Measurements from ENCODE around the gene EHBP1L1.

The EHBP1L1 gene

DNA sequence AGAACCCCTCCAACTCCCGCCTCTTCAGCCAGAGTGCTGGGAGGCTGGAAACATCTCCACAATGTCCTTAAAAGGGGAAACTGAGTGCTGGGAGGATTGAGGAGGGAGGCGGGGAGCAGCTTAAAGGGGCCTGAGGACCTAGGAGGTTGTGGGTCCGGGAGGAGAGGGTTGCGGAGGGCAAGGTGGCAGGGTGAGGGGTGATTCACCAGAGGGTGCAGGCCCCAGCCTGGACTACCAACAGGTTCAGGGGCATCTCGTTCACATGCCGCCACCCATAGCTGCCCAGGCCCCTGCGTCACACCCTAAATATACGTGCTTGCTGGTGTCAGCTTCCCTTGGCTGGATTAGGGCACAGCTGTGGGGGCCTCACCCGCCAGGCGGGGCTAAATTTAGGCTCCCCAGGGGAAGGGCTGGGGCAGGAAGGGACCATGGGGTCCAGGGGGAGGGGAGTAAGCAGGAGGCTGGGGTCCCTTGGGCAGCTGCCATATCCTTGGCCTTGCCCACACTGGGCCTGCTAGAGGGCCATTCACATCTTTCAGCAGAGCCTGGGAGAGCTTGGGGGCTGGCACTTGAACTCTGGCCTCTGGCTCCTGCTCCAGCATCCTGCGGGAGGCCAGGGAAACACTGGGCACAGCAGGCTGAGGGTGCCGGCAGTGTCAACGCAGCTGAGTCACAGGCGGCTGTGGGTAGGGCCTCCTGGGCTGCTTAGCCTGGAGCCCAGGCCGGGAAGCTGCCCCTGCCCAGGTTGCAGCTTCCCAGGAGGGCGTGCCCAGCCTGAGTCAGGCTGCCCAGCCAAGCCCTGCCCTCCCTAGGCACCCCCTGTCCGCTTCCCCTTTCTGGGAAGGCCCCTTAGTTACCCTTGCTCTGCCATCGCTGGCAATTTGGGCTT, 1.3 kb downstream of the EHBP1L1 start:
- DNase-seq (ENCODE audit: low read depth in 2 of 3, low spot score in 1 of 3) = no peak

DNA sequence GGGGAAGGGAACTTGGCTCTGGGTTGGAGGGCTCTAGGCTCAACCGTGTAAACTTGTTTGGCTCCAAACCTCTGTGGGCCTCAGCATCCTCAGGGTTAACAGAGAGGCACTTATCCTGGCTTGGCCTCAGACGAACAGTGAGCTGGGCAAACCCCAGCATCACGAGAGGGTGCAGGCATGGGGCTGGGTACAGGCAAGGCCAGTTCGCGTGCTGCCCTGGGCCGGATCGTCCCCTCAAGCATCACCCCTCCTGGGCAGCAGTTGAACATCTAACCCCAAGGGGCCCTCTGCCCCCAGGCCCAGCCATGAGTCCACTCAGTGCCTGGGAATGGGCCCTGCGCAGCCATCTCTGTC, 1.9 kb downstream of the EHBP1L1 start:
- no peak for DNase-seq (ENCODE audit: low read depth in 2 of 3, low spot score in 1 of 3)

DNA sequence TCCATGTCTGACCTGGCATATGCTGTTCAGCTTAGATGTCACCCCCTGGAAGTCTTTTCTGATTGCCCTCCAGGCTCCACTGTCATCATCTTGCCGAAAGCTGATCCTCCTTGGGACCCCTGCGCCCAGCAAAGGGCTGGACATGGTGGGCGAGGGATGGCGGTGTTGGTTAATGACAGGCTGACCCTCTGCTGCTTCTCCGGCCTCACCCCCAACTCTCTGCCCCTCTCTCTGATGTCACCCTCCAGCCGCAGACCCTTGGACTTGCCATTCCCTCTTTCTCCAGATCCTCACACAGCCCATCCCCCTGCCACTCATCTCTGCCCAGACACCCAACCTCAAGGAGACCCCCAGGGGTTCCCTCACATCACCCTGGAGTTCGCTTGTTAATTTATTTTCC, 2.3 kb downstream of the EHBP1L1 start:
- no peak for DNase-seq (ENCODE audit: low read depth in 2 of 3, low spot score in 1 of 3)

DNA sequence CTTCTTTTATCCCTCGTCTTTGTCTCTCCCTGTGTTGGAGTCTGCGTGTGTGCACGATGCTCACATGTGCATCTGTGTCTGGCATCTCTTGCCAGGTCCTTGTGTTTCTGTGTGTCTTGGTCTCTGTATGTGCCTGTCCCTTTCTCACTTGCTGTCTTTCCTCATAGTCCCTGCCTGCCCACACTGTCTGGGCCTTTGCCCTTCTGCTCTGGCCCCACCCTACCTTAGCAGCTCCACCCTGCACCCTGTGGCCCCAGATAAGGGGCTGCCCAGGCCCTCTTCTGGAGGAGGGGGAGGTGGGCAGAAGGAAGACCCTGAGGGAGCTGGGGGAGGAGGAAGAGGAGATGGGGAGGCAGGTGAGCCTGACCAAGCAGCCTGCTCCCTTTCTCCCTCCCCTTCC, 2.8 kb downstream of the EHBP1L1 start:
- DNase-seq (ENCODE audit: low read depth in 2 of 3, low spot score in 1 of 3) = no peak

DNA sequence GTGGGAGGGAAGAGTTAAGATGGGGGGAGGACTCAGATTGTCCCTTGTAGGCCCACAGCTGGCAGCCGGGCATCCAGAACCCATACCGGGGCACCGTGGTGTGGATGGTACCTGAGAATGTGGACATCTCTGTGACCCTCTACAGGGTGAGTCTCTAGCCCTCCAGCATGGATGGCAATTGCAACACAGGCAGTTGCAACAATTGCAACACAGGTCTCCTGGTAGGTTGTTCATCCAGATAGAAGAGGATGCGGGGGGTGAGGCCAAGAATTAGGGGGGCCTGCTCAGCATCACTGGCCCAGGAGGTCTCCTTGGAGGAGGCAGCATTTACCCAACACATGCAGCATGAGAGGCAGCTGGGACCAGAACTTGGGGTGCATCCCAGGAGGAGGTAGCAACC, 3.4 kb downstream of the EHBP1L1 start:
- DNase-seq (ENCODE audit: low read depth in 2 of 3, low spot score in 1 of 3) = no peak

DNA sequence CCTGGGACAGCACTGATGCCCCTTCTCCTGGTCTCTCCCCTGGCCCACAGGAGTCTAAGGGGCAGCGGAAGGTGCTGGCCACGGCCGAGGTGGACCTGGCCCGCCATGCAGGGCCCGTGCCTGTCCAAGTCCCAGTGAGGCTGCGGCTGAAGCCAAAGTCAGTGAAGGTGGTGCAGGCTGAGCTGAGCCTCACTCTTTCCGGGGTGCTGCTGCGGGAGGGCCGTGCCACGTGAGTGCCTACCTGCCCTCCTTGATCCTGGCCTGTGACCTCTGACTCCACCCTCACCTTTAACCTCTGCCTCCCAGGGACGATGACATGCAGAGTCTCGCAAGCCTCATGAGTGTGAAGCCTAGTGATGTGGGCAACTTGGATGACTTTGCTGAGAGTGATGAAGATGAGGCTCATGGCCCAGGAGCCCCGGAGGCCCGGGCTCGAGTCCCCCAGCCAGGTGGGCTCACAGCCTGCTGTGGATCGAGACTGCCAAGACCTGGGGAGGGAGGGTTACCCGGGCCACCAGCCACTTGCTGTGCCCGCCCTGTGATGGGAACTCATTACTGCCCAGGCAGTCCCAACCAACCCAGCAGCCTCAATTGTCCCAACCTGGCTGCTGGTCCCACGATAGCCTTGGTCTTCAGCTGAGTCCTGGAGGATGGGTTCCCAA, 4.3 kb downstream of the EHBP1L1 start:
- DNase-seq (ENCODE audit: low read depth in 2 of 3, low spot score in 1 of 3) = no peak

DNA sequence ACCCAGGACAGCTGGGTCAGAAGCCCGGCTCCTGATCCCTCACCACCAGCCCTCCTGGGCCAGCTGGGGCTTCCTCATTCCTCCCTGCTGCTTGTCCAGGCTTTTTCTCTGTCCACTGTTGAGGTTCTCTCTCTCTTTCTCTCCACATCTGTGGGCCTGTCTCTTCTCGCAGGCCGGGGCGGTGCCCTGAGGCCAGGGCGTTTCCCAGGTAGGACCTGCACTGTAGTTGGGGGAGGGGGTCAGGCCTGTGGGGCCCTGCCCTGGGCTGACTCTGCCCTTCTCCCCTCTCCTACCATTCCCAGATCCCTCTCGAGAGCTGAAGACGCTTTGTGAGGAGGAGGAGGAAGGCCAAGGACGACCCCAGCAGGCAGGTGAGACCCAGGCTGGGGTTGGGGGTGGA, 4.9 kb downstream of the EHBP1L1 start:
- no peak for DNase-seq (ENCODE audit: low read depth in 2 of 3, low spot score in 1 of 3)

DNA sequence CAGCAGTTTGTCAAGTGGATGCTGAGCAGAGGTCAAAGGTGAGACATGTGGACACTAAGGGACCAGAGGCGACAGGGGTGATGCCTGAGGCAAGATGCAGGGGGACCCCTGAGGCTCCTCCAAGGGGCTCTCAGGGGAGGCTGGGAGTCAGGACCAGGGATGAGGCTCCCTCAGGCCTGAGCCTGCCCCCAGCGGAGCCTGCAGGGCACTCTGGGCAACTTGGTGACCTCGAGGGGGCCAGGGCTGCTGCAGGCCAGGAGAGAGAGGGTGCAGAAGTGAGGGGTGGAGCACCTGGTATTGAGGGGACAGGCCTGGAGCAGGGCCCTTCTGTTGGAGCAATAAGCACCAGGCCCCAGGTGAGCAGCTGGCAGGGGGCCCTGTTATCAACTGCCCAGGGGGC, 6.1 kb downstream of the EHBP1L1 start:
- DNase-seq (ENCODE audit: low read depth in 2 of 3, low spot score in 1 of 3) = no peak

DNA sequence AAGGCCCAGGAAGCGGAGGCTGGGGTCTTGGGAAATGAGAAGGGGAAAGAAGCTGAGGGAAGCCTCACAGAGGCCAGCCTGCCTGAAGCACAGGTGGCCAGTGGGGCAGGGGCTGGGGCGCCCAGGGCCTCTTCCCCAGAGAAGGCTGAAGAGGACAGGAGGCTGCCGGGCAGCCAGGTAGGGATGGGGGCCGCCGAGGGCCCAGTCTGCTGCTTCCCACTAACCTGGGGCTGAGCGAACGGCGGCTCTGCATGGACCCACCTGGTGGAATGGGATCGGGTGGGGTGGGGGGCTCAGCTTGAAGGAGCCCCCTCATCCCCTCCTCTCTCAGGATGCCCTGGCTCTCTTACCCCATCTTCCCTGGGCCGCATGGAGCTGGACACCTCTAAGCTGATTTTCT, 7.7 kb downstream of the EHBP1L1 start:
- DNase-seq (ENCODE audit: low read depth in 2 of 3, low spot score in 1 of 3) = no peak

DNA sequence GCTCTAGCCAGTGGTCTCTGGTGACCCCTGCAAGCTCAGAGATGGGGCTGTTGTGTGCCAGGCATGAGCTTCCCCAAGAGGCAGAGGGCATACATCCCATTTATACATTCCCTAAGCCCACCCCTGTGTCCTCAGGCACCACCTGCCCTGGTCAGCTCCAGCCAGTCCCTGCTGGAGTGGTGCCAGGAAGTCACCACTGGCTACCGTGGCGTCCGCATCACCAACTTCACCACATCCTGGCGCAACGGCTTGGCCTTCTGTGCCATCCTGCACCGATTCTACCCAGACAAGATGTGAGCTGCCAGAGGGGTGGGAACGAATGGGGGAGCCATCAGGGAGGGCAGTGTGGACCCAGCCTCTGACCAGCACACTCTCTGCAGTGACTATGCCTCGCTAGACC, 8.3 kb downstream of the EHBP1L1 start:
- no peak for DNase-seq (ENCODE audit: low read depth in 2 of 3, low spot score in 1 of 3)

DNA sequence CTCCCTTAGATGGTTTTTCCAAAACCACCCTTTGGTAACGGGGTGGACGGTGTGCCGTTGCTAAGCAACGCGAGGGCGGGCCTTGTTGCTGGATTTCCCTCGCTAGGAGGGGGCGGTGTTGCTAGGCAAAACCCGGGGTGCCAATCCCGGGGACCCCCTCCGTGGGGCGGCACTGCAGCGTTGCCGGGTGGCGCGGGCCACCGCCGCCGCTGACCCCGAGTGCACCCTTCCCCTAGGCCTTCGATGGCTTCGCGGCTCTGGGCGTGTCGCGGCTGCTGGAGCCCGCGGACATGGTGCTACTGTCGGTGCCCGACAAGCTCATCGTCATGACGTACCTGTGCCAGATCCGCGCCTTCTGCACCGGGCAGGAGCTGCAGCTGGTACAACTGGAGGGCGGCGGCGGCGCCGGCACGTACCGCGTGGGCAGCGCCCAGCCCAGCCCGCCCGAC, 8.9 kb downstream of the EHBP1L1 start:
- no peak for DNase-seq (ENCODE audit: low read depth in 2 of 3, low spot score in 1 of 3)

DNA sequence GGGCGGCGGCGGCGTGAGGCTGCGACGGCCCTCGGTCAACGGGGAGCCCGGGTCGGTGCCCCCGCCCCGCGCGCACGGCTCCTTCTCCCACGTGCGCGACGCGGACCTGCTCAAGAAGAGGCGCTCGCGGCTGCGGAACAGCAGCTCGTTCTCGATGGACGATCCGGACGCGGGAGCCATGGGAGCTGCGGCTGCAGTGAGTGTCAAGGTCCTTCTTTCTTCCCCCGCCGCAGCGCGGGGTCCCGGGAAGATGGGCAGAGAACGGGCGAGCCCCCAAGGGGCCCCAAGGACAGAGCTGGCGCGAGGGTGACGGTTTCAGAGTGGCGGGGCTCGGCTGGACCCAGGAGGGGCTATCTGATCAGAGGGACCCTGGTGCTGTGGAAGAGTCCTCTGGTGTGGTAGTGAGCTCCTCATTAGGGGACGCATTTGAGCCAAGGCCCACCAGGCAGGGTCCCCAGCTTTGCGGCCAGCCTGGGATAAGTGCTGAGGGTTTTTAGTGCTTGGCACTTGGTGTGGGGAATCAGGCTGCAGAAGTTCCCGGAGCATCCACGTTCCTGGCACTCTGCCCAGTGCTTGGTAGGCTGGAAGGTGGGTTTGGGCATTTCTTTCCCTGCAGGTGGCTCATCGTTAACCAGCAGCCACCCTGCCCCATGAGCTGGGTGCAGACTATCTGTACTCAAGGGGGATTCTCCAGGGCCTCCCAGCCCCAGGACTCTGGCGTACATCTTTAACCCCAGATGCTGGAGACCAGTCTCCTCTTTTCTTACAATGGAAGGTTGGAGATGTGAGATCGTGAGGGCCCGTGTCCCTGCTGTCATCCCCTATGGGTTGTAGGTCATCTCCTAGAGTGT, 9.8 kb downstream of the EHBP1L1 start:
- DNase-seq (ENCODE audit: low read depth in 2 of 3, low spot score in 1 of 3) = no peak

DNA sequence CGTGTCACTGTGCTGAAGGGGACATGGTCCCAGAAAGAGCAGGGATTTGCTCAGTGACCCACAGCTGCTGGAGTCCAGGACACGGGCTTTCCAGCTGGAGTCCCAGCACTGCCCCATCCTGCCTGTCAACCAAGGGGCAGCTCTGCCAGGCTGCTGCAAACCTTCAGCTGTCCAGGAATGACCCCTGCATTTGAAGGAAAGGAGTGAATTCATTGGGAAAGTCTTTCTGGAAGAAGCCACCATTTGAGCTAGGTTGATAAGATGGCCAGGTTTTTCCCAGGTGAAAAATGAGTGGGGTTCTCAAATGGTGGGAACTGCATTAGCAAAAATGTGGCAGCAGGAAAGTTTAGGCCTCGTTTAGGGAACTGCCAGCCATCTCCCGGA, 10.4 kb downstream of the EHBP1L1 start:
- DNase-seq (ENCODE audit: low read depth in 2 of 3, low spot score in 1 of 3) = no peak

DNA sequence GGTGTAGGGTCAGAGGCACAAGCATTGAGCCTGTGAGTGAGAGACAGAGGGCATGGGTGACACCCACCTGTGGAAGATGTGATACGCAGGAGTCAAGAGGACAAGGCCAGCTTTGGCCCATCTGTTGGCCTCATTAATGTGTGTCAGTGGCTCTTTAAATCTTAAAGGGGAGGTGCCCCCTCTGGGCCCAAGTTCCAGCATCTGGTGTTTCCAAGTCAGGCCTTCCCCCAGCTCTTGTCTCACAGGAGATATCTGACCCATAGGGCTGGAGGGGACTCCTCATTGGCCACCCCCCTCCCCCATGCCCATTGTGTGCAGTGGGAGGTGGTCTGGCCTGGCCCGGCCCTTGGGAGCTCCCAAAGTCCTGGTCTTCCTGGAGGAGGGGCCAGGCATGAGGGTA, 10.8 kb downstream of the EHBP1L1 start:
- no peak for DNase-seq (ENCODE audit: low read depth in 2 of 3, low spot score in 1 of 3)

DNA sequence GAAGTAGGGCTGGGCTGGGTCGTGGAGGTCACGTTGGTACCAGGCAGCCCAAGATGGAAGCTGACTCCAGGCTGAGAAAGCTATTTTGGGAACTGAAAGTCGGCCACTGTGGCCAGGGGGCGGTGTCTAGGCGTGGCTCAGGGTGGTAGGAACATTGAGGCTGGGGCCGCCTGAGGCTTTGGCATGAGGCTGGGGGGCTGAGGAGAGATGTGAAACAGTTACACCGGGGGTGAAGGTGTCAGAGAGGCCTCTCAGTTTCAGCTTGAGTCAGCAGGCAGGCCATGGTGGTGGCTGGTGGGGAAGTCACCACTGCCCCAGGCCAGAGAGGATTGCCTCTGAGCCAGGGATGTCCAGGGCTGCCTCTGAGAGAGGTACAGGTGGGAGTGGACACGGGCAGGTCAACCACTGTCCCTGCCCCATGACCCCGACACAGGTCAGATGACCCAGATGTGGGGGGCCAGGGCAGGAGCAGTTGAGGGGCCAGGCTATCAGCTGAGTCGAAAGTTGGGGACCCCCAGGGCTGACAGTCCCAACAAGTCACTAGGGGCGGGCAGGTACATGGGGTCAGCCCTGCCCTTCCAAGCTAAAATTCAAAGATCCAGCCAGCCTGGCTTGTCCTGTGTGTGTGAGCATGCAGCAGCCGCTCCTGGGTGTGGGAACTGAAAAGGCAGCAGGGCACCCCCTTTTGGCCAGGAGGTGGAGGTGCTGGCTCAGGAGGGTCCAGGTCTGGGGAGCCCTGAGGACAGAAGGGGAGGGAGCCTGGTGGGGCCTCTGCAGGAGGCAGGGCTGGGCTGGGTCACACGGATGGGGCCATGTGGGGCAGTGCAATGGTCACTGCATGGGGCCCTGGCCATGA, 12.6 kb downstream of the EHBP1L1 start:
- DNase-seq (ENCODE audit: low read depth in 2 of 3, low spot score in 1 of 3) = peak; percentile 65 to 73 (median 70)

DNA sequence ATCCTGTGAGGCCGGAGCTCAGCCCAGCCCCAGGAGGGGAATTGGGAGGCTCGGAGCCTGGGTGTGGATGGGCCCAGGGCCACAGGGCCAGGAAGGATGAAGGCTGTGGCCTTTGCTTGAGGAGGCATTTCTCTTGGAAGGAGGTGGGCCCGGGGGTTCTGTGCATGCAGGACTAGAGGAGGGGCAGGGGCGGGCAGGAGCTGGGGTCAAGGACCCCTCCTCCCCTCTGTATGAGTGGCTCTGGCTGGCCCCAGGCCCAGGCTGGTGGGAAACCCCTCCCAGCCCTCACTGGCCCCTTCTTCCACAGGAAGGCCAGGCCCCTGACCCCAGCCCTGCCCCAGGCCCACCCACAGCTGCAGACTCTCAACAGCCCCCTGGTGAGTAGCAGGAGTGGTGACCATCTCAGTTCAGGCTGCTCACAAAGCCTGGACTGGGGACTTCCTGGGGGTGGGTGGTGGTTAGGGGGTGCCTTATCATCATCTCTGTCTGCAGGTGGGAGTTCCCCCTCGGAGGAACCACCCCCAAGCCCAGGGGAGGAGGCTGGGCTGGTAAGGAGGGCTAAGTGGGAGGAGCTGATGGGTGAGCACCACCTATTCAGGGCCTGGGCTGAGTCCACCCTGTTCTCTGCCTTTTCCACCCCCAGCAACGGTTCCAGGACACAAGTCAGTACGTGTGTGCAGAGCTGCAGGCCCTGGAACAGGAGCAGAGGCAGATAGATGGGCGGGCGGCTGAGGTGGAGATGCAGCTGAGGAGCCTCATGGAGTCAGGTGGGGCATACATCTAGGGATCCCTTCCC, 13.8 kb downstream of the EHBP1L1 start:
- no peak for DNase-seq (ENCODE audit: low read depth in 2 of 3, low spot score in 1 of 3)

DNA sequence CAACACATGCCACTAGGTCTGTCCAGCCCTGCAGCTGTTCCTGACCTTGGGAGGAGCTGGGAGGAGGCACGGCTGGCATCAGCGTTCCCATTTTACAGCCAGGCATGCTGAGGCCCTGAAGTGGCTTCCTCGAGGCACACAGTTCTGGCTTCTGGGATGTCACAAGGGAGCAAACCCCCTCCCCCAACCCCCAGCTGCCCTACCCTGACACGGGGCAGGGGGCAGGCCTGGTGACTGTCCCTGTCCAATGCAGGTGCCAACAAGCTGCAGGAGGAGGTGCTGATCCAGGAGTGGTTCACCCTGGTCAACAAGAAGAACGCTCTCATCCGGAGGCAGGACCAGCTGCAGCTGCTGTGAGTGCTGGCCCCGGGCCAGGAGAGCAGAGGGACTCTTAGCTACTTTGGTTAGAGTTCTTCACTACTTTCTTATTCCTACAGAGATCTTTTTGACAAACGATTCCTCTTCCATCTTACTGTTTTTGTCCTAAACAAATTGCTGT, 14.4 kb downstream of the EHBP1L1 start:
- DNase-seq (ENCODE audit: low read depth in 2 of 3, low spot score in 1 of 3) = no peak

DNA sequence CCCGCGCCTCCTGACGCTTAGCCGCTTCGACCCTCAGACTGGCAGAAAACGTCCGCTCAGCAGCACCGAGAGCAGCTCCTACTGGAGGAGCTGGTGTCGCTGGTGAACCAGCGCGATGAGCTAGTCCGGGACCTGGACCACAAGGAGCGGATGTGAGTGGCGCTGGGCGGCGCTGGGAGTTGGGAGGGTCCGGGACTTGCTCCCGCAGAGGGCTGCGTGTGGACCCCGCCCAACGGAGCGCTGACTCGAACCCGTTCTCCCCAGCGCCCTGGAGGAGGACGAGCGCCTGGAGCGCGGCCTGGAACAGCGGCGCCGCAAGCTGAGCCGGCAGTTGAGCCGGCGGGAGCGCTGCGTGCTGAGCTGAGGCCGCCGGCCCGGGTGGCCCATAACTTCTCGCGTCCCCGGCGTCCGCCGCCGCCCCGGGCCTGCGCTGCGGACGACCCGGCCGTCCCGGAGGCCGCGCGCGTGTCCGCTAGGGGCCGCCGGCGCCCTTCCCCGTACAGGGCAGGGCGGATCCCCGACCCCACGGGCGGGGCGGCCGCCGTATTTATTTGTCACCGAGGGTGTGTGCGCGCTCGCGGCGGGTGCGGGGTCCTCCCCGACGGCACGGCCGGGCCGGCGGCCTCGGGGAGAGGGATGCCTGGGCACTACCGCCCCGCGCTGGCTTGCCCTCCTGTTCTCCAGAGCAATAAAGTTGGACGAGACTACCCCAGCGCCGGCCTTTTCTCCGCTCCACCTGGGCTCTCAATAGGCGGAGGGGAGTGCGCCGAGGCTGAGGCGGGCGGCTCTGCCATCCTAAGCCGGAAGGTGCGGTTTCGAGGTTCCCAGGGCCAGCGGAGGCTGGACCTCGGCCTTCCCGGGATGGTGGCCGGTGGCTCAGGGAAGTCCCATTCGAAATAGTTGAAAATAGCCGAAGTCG, 16.3 kb downstream of the EHBP1L1 start:
- DNase-seq (ENCODE audit: low read depth in 2 of 3, low spot score in 1 of 3) = no peak
